ENCODE data around the gene ITSN1. TPM values are rescaled to one million over a fixed set of nuclear protein-coding genes. Genes with fewer than 3 reads are reported as not detected.

ITSN1 gene
- total and polyA plus RNA-seq, 2 of the 13 experiments (the other 11 are each of a cell fraction or from before 2014, with no cell fraction given): 26.1 to 33.8 TPM

GRCh38 chr21:33932731-33933130 is 290.4 kb downstream of the ITSN1 start (continued):
- TF ChIP-seq LRRFIP1 (CRISPR knock-in tag; conservative IDR thresholded peaks at IDR 0.05) (no peak), IKZF5 (CRISPR knock-in tag; IDR thresholded peaks at IDR 0.05) (no peak), ZNF710 (CRISPR knock-in tag; IDR thresholded peaks at IDR 0.05; ENCODE audit: borderline replicate concordance) (no peak), JUND (CRISPR knock-in tag; IDR thresholded peaks at IDR 0.05) (no peak), ZNF343 (CRISPR knock-in tag; IDR thresholded peaks at IDR 0.05) (no peak), NFKBIZ (CRISPR knock-in tag; IDR thresholded peaks at IDR 0.05) (no peak), NR1H2 (CRISPR knock-in tag; IDR thresholded peaks at IDR 0.05; ENCODE audit: borderline replicate concordance, low read depth) (no peak), FOXA3 (CRISPR knock-in tag; IDR thresholded peaks at IDR 0.05) (no peak), ZNF501 (CRISPR knock-in tag; IDR thresholded peaks at IDR 0.05) (no peak)
